A549 (cell line): ENCODE data around the gene OLFM1.

Experiments
- CHD2 ChIP-seq: fragments of 150-350 bp; IDR thresholded peaks from 2 replicates; pipeline ENCODE4 v1.6.1; 2014; ENCODE audit warnings: low read length; ENCODE audit not compliant: partially characterized antibody
- CTCF ChIP-seq: fragments of >200 bp; sonication (Bioruptor Twin); formaldehyde crosslinking; IDR thresholded peaks from 3 replicates; pipeline ENCODE4 v1.5.1; 2016
- EP300 ChIP-seq, 2 experiments: fragments of >200 bp; sonication (Bioruptor Twin); formaldehyde crosslinking; IDR thresholded peaks; 2 replicates in 1 of 2; 3 replicates in 1 of 2; pipeline ENCODE4 v1.6.1; 2016 to 2017
- PHF8 ChIP-seq: fragments of 200-600 bp; sonication (generic); IDR thresholded peaks from 2 replicates; pipeline ENCODE4 v1.6.1; 2016; ENCODE audit warnings: low read depth, mild to moderate bottlenecking, antibody characterized with exemption, moderate library complexity, borderline replicate concordance
- POLR2A ChIP-seq: IDR thresholded peaks from 2 replicates; pipeline ENCODE4 v1.6.1; 2012; ENCODE audit warnings: mild to moderate bottlenecking, low read length
- RAD21 ChIP-seq, 2 experiments: fragments of >200 bp in 1 of 2; sonication (Bioruptor Twin) in 1 of 2; formaldehyde crosslinking in 1 of 2; IDR thresholded peaks in 1 of 2; conservative IDR thresholded peaks in 1 of 2; 2 replicates in 1 of 2; 3 replicates in 1 of 2; pipeline ENCODE4 v1.6.1; 2012 to 2018; ENCODE audit warnings: inconsistent platforms in 1 of 2
- RCOR1 ChIP-seq: fragments of 150-350 bp; IDR thresholded peaks from 2 replicates; pipeline ENCODE4 v1.6.1; 2014; ENCODE audit warnings: antibody characterized with exemption, low read length, low read depth
- REST ChIP-seq: fragments of 200-600 bp; sonication (generic); IDR thresholded peaks from 2 replicates; pipeline ENCODE4 v1.6.1; 2016; ENCODE audit warnings: antibody characterized with exemption, mild to moderate bottlenecking, moderate library complexity
- SMC3 ChIP-seq: fragments of >200 bp; sonication (Bioruptor Twin); formaldehyde crosslinking; IDR thresholded peaks from 3 replicates; pipeline ENCODE4 v1.6.1; 2018; ENCODE audit warnings: inconsistent platforms
- SREBF2 ChIP-seq: fragments of 450-650 bp; IDR thresholded peaks from 2 replicates; pipeline ENCODE4 v1.6.1; 2014; ENCODE audit warnings: mild to moderate bottlenecking, moderate library complexity

GRCh38 chr9:135152614-135153334, 65.3 kb downstream of the OLFM1 start:
- TF ChIP-seq CTCF (no peak), RCOR1 (no peak), SREBF2 (no peak), POLR2A (no peak), EP300 (IDR thresholded peaks at IDR 0.05) (no peak), SMC3 (no peak), REST (no peak), RAD21 (conservative IDR thresholded peaks at IDR 0.05 in 1 of 2, IDR thresholded peaks at IDR 0.05 in 1 of 2) (no peak), PHF8 (no peak), CHD2 (no peak)
